MM.1S (cell line): ENCODE measurements around the gene ASCC3.

Experiments
- CTCF ChIP-seq: fragments of 300-600 bp; sonication (generic); IDR thresholded peaks from 2 replicates; pipeline ENCODE4 v1.5.1; 2016; ENCODE audit warnings: antibody characterized with exemption, low read length, mixed read lengths
- EZH2 ChIP-seq: fragments of 300-600 bp; sonication (generic); optimal IDR thresholded peaks from 2 replicates; pipeline ENCODE3; 2017; ENCODE audit warnings: low read depth, mild to moderate bottlenecking, antibody characterized with exemption, low read length, mixed read lengths
- EZH2phosphoT487 ChIP-seq: fragments of 300-600 bp; sonication (generic); IDR thresholded peaks from 2 replicates; pipeline ENCODE4 v1.6.1; 2018; ENCODE audit warnings: antibody characterized with exemption, low read length

GRCh38 chr6:100775667-100776066 is 105.5 kb downstream of the ASCC3 start:
- TF ChIP-seq CTCF (no peak), EZH2 (no peak), EZH2phosphoT487 (no peak)
